Nephron (organoid): ENCODE data around the gene KRTAP5-7.

ENCODE experiments used
- H3K27ac Mint-ChIP-seq, 3 experiments: 2 replicates each; pipeline ENCODE4 v1.8.0; 2020; ENCODE audit warnings: mixed read lengths in 3 of 3, mild to moderate bottlenecking in 2 of 3, moderate library complexity in 1 of 3
- H3K27me3 Mint-ChIP-seq: 2 replicates; pipeline ENCODE4 v1.8.0; 2021; ENCODE audit warnings: low read depth, mild to moderate bottlenecking, moderate library complexity, mixed read lengths
- H3K36me3 Mint-ChIP-seq: 2 replicates; pipeline ENCODE4 v1.8.0; 2020; ENCODE audit warnings: low read depth, mixed read lengths
- H3K4me1 Mint-ChIP-seq: 2 replicates; pipeline ENCODE4 v1.8.0; 2020; ENCODE audit warnings: mixed read lengths
- H3K4me3 Mint-ChIP-seq, 3 experiments: 2 replicates each; pipeline ENCODE4 v1.8.0; 2020; ENCODE audit warnings: mild to moderate bottlenecking in 3 of 3, mixed read lengths in 3 of 3, moderate library complexity in 2 of 3
- H3K9me3 Mint-ChIP-seq: 2 replicates; pipeline ENCODE4 v1.8.0; 2020; ENCODE audit warnings: mixed read lengths
- CTCF ChIP-seq, 3 experiments: fragments of 200-600 bp; sonication (generic); IDR thresholded peaks; one replicate each; pipeline ENCODE4 v1.5.0; 2021; ENCODE audit warnings: antibody characterized with exemption in 3 of 3; ENCODE audit not compliant: unreplicated experiment in 3 of 3

The KRTAP5-7 gene

GRCh38 chr11:71488681-71489270 lies 38.3 kb upstream of the KRTAP5-7 start:
- Mint-ChIP-seq H3K27me3 (no peaks in the 10 kb centered on the region), H3K36me3 (peaks cover 60% of the 10 kb centered on the region), H3K27ac (peak overlapping the region; percentile 38 to 72 (median 51)), H3K4me3 (no peak overlapping the region), H3K9me3 (no peaks in the 10 kb centered on the region), H3K4me1 (peaks cover 20% of the 10 kb centered on the region)
- no peak for TF ChIP-seq CTCF (IDR thresholded peaks at IDR 0.05; ENCODE audit: unreplicated experiment in 3 of 3)

GRCh38 chr11:71489311-71490043 lies 37.6 kb upstream of the KRTAP5-7 start:
- peaks cover 20% of the 10 kb centered on the region for H3K4me1 Mint-ChIP-seq
- H3K9me3 Mint-ChIP-seq: no peaks in the 10 kb centered on the region
- H3K36me3 Mint-ChIP-seq: peaks cover 58% of the 10 kb centered on the region
- peak overlapping the region in 2 of 3 experiments; percentile 24 to 51 for H3K27ac Mint-ChIP-seq
- H3K4me3 Mint-ChIP-seq: no peak overlapping the region
- H3K27me3 Mint-ChIP-seq: no peaks in the 10 kb centered on the region
- no peak for TF ChIP-seq CTCF (IDR thresholded peaks at IDR 0.05; ENCODE audit: unreplicated experiment in 3 of 3)

GRCh38 chr11:71490044-71490730 lies 36.9 kb upstream of the KRTAP5-7 start:
- Mint-ChIP-seq H3K27ac (no peak overlapping the region), H3K36me3 (peaks cover 58% of the 10 kb centered on the region), H3K4me3 (no peak overlapping the region), H3K4me1 (peaks cover 20% of the 10 kb centered on the region), H3K9me3 (no peaks in the 10 kb centered on the region), H3K27me3 (no peaks in the 10 kb centered on the region)
- no peak for TF ChIP-seq CTCF (IDR thresholded peaks at IDR 0.05; ENCODE audit: unreplicated experiment in 3 of 3)

GRCh38 chr11:71490731-71491390 lies 36.2 kb upstream of the KRTAP5-7 start:
- Mint-ChIP-seq H3K4me3 (no peak overlapping the region), H3K27me3 (no peaks in the 10 kb centered on the region), H3K4me1 (peaks cover 20% of the 10 kb centered on the region), H3K36me3 (peaks cover 58% of the 10 kb centered on the region), H3K9me3 (no peaks in the 10 kb centered on the region), H3K27ac (no peak overlapping the region)
- TF ChIP-seq CTCF (IDR thresholded peaks at IDR 0.05; ENCODE audit: unreplicated experiment in 3 of 3): no peak

GRCh38 chr11:71491531-71491930 lies 35.5 kb upstream of the KRTAP5-7 start:
- H3K4me3 Mint-ChIP-seq: no peak overlapping the region
- H3K27ac Mint-ChIP-seq: no peak overlapping the region
- no peak for TF ChIP-seq CTCF (IDR thresholded peaks at IDR 0.05; ENCODE audit: unreplicated experiment in 3 of 3)
- peaks cover 20% of the 10 kb centered on the region for H3K4me1 Mint-ChIP-seq
- peaks cover 57% of the 10 kb centered on the region for H3K36me3 Mint-ChIP-seq
- no peaks in the 10 kb centered on the region for H3K27me3 Mint-ChIP-seq
- no peaks in the 10 kb centered on the region for H3K9me3 Mint-ChIP-seq
